ENCODE results near the gene H6PD. TPM values are rescaled to one million over a fixed set of nuclear protein-coding genes. Genes with fewer than 3 reads are reported as not detected.

The H6PD gene
- total and polyA plus RNA-seq, 8 donors, result 33.0 to 63.0 (median 52.4) TPM

- Histone ChIP-seq H3K27me3 (no peaks in the 10 kb centered on the region), H3K27ac (peak overlapping the region in 1 of 2 donors; percentile 41), H3K36me3 (peaks cover 0 to 8% of the 10 kb centered on the region in 2 donors), H3K4me1 (peaks cover 13 to 48% of the 10 kb centered on the region in 2 donors), H3K9me3 (no peaks in the 10 kb centered on the region), H3K4me3 (no peak overlapping the region)
- intact Hi-C loops (cut with DNase I), result no loop called here
- DNase-seq, result no peak
- peak; percentile 3 for ATAC-seq
- no peak for TF ChIP-seq CTCF (IDR thresholded peaks at IDR 0.05)
Measured at GRCh38 chr1:9275161-9275560, 40.6 kb downstream of the H6PD start.

GRCh38 chr1:9275567-9276034 is 41.0 kb downstream of the H6PD start:
- intact Hi-C loops (cut with DNase I), result no loop called here
- ATAC-seq, result peak; percentile 92
- H3K4me3 ChIP-seq, result no peak overlapping the region
- peaks cover 0 to 8% of the 10 kb centered on the region in 2 donors for H3K36me3 ChIP-seq
- no peaks in the 10 kb centered on the region for H3K27me3 ChIP-seq
- peaks cover 15 to 51% of the 10 kb centered on the region in 2 donors for H3K4me1 ChIP-seq
- no peaks in the 10 kb centered on the region for H3K9me3 ChIP-seq
- DNase-seq, result peak in 2 of 4 donors; percentile 90 to 91
- no peak for TF ChIP-seq CTCF (IDR thresholded peaks at IDR 0.05)
- peak overlapping the region in 1 of 2 donors; percentile 41 for H3K27ac ChIP-seq

GRCh38 chr1:9278116-9278515 is 43.5 kb downstream of the H6PD start:
- no peak overlapping the region for H3K27ac ChIP-seq
- no peaks in the 10 kb centered on the region for H3K9me3 ChIP-seq
- intact Hi-C loops (cut with DNase I), result no loop called here
- no peak for TF ChIP-seq CTCF (IDR thresholded peaks at IDR 0.05)
- H3K36me3 ChIP-seq, result no peaks in the 10 kb centered on the region
- ATAC-seq, result no peak
- no peak for DNase-seq
- H3K4me1 ChIP-seq, result peaks cover 18 to 64% of the 10 kb centered on the region in 2 donors
- peaks cover 0 to 7% of the 10 kb centered on the region in 2 donors for H3K27me3 ChIP-seq
- H3K4me3 ChIP-seq, result no peak overlapping the region

GRCh38 chr1:9278585-9279153 is 44.1 kb downstream of the H6PD start:
- ATAC-seq, result no peak
- no peaks in the 10 kb centered on the region for H3K36me3 ChIP-seq
- H3K27me3 ChIP-seq, result peaks cover 0 to 7% of the 10 kb centered on the region in 2 donors
- no peak for DNase-seq
- no peak overlapping the region for H3K4me3 ChIP-seq
- no peak overlapping the region for H3K27ac ChIP-seq
- no peak for TF ChIP-seq CTCF (IDR thresholded peaks at IDR 0.05)
- H3K4me1 ChIP-seq, result peaks cover 18 to 64% of the 10 kb centered on the region in 2 donors
- intact Hi-C loops (cut with DNase I), result no loop called here
- no peaks in the 10 kb centered on the region for H3K9me3 ChIP-seq

- Histone ChIP-seq H3K9me3 (no peaks in the 10 kb centered on the region), H3K4me3 (no peak overlapping the region), H3K27ac (no peak overlapping the region), H3K27me3 (peaks cover 0 to 7% of the 10 kb centered on the region in 2 donors), H3K4me1 (peaks cover 18 to 64% of the 10 kb centered on the region in 2 donors), H3K36me3 (no peaks in the 10 kb centered on the region)
- DNase-seq, result no peak
- ATAC-seq, result no peak
- intact Hi-C loops (cut with DNase I), result no loop called here
- no peak for TF ChIP-seq CTCF (IDR thresholded peaks at IDR 0.05)
Measured at GRCh38 chr1:9279172-9279840, 44.7 kb downstream of the H6PD start.

Data from left lung (tissue), 10 donors.